Testis (tissue), 3 donors: Measurements from ENCODE around the gene GPC6. TPM values are rescaled to one million over a fixed set of nuclear protein-coding genes. Genes with fewer than 3 reads are reported as not detected.

ENCODE experiments used
- DNase-seq: peaks from one replicate; pipeline ENCODE4 v3.0.0-alpha.2; 2019
- H3K27ac ChIP-seq, 2 donors: fragments of 200-600 bp; sonication (generic); one replicate each; pipeline ENCODE4 v1.5.1; 2019
- H3K27me3 ChIP-seq: fragments of 200-600 bp; sonication (generic); one replicate; pipeline ENCODE4 v1.5.1; 2019
- H3K36me3 ChIP-seq: fragments of 200-600 bp; sonication (generic); one replicate; pipeline ENCODE4 v1.5.1; 2017; ENCODE audit warnings: low read depth; ENCODE audit errors: missing control alignments
- H3K4me1 ChIP-seq: fragments of 200-600 bp; sonication (generic); one replicate; pipeline ENCODE4 v1.5.1; 2019
- H3K4me3 ChIP-seq, 2 donors: fragments of 200-600 bp; sonication (generic); one replicate each; pipeline ENCODE4 v1.5.1; 2017 to 2019
- H3K9me3 ChIP-seq: fragments of 200-600 bp; sonication (generic); one replicate; pipeline ENCODE4 v1.5.1; 2017
- POLR2A ChIP-seq: fragments of 450-650 bp; IDR thresholded peaks from one replicate; pipeline ENCODE4 v1.6.1; 2017; ENCODE audit warnings: antibody characterized with exemption, mild to moderate bottlenecking, moderate library complexity
- WGBS, 2 donors: methylation state at CpG; one replicate each; pipeline ENCODE4 v1.1.5; 2018; 5-methylcytosine and 5-hydroxymethylcytosine counted together
- intact Hi-C: fragments of 100-400 bp; cut with DNase I; formaldehyde crosslinking; loops from one replicate; pipeline ENCODE4 v1.15.1; 2023; ENCODE audit warnings: low total_unique reads
- polyA plus RNA-seq: library from polyadenylated mRNA; stranded (reverse); fragments of 350-450 nt; fragmentation: Illumina TruSeq; extraction: RNeasy Lipid Tissue Mini Kit (QIAGEN cat#74804); gene quantifications from one replicate; pipeline ENCODE4 v1.2.3, GENCODE V29; 2014; ENCODE audit warnings: low read depth, low replicate concordance; ENCODE audit not compliant: insufficient read depth
- total RNA-seq, 2 donors: library from RNA; depleted of rRNA; stranded (reverse); fragments of >200 nt; gene quantifications; one replicate each; pipeline ENCODE4 v1.2.3, GENCODE V29; 2016
- TF ChIP-seq, protein P1 (sequence below), 3 experiments: fragments of 450-650 bp in 2 of 3; fragments of 200-600 bp in 1 of 3; sonication (generic) in 1 of 3; IDR thresholded peaks; one replicate each; pipeline ENCODE4 v1.5.1; 2016 to 2019; ENCODE audit warnings: antibody characterized with exemption in 3 of 3, mild to moderate bottlenecking in 2 of 3, moderate library complexity in 1 of 3

The GPC6 gene
- total and polyA plus RNA-seq, 3 donors from 2014 or later: 2.2 to 6.9 (median 4.3) TPM

DNA sequence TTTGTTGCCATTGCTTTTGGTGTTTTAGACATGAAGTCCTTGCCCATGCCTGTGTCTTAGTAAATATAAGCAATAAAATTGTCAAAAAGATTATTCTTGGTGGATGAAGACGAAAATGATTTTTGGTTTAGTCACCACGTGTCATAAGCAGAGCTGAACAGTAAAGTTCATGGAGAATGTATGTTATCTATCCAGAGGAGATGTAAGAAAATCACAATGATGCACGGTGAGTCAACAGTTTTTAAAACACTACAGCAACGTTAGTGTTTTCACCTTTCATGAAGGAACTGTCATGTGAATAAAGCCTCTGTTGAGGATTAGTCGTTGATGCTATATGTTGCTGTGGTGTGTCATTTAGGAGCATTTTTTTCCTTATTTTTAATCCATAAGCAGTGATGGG lies 137.6 kb downstream of the GPC6 start:
- DNase-seq: no peak
- WGBS, 2 donors: 87 to 89% methylated on average over 5 of the region's 5 CpGs

DNA sequence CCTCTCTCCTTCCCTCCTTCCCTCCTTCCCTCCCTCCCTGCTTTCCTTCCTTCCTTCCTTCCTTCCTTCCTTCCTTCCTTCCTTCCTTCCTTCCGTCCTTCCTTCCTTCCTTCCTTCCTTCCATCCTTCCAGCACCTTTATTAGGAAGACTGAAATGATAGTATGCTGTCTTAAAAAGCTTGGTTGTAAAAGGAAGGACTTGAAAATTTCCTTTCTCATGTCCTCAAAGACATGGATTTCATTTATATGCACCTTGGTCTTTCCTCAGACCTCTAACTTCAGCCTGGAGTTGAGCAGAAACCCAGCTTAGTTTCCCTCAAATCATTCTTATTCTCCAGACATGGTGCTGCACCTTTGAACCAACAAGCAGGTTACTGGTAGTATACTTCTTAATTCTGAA lies 141.7 kb downstream of the GPC6 start:
- Histone ChIP-seq H3K9me3 (no peaks in the 10 kb centered on the region), H3K27me3 (no peaks in the 10 kb centered on the region), H3K27ac (no peak overlapping the region), H3K4me1 (no peaks in the 10 kb centered on the region), H3K36me3 (no peaks in the 10 kb centered on the region), H3K4me3 (no peak overlapping the region)
- TF ChIP-seq, protein P1, sequence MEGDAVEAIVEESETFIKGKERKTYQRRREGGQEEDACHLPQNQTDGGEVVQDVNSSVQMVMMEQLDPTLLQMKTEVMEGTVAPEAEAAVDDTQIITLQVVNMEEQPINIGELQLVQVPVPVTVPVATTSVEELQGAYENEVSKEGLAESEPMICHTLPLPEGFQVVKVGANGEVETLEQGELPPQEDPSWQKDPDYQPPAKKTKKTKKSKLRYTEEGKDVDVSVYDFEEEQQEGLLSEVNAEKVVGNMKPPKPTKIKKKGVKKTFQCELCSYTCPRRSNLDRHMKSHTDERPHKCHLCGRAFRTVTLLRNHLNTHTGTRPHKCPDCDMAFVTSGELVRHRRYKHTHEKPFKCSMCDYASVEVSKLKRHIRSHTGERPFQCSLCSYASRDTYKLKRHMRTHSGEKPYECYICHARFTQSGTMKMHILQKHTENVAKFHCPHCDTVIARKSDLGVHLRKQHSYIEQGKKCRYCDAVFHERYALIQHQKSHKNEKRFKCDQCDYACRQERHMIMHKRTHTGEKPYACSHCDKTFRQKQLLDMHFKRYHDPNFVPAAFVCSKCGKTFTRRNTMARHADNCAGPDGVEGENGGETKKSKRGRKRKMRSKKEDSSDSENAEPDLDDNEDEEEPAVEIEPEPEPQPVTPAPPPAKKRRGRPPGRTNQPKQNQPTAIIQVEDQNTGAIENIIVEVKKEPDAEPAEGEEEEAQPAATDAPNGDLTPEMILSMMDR (IDR thresholded peaks at IDR 0.05): no peak
- TF ChIP-seq POLR2A: no peak
- no peak for DNase-seq
- WGBS, 2 donors: 83 to 95% methylated on average over 1 of the region's 1 CpG
- intact Hi-C loops: no loop called here

More for the DNA sequence above, 137.6 kb downstream of the GPC6 start:
- intact Hi-C loops: no loop called here
- H3K9me3 ChIP-seq: no peaks in the 10 kb centered on the region
- no peak overlapping the region for H3K4me3 ChIP-seq
- no peaks in the 10 kb centered on the region for H3K4me1 ChIP-seq
- H3K27me3 ChIP-seq: no peaks in the 10 kb centered on the region
- no peak for TF ChIP-seq POLR2A
- TF ChIP-seq, protein P1 (IDR thresholded peaks at IDR 0.05): no peak
- no peak overlapping the region for H3K27ac ChIP-seq
- H3K36me3 ChIP-seq: no peaks in the 10 kb centered on the region

DNA sequence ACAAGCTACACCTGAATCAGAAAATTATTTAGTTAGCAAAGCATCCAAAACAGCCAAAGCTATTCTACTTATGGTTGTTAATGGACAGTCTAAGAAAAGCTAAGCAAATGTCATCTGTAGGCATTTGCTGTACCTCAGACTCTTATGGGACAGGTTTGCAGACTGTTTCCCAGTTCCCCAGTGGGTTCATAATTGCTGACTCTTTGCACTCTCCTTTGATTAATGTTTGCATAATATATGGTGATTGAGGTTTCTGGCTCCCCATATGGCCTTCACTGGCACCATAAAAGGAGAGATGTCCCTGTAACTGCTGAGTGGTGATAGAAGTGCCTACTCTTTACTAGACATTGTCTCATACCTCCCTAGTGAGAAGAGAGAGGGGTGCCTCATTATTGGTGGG lies 142.1 kb downstream of the GPC6 start:
- intact Hi-C loops: no loop called here
- Histone ChIP-seq H3K4me1 (no peaks in the 10 kb centered on the region), H3K4me3 (no peak overlapping the region), H3K27me3 (no peaks in the 10 kb centered on the region), H3K9me3 (no peaks in the 10 kb centered on the region), H3K27ac (no peak overlapping the region), H3K36me3 (no peaks in the 10 kb centered on the region)
- no peak for DNase-seq
- TF ChIP-seq POLR2A: no peak
- TF ChIP-seq, protein P1 (IDR thresholded peaks at IDR 0.05): no peak

DNA sequence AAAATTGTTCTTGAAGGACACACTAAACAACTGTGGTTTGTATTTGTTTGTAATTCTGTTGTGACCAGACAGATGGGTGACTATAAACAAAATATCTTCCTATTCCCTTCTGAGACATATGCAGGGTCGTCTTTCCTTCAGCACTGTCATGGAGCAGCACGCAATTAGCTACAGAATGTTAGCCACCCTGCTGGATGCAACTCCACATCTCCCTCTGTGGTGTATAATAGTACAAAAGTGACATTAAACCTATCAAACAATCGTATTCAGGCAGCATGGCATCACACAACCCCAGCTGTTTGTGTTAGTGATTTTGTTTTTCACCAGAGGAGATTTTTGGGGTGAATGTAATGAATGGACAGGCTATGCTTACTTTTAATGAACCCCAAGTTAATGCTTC lies 146.2 kb downstream of the GPC6 start:
- no peaks in the 10 kb centered on the region for H3K36me3 ChIP-seq
- H3K4me3 ChIP-seq: no peak overlapping the region
- H3K27me3 ChIP-seq: no peaks in the 10 kb centered on the region
- intact Hi-C loops: no loop called here
- H3K27ac ChIP-seq: no peak overlapping the region
- H3K9me3 ChIP-seq: no peaks in the 10 kb centered on the region
- TF ChIP-seq, protein P1 (IDR thresholded peaks at IDR 0.05): no peak
- TF ChIP-seq POLR2A: no peak
- H3K4me1 ChIP-seq: no peaks in the 10 kb centered on the region
- 68 to 76% methylated on average over 3 of the region's 3 CpGs for WGBS, 2 donors
- DNase-seq: no peak

DNA sequence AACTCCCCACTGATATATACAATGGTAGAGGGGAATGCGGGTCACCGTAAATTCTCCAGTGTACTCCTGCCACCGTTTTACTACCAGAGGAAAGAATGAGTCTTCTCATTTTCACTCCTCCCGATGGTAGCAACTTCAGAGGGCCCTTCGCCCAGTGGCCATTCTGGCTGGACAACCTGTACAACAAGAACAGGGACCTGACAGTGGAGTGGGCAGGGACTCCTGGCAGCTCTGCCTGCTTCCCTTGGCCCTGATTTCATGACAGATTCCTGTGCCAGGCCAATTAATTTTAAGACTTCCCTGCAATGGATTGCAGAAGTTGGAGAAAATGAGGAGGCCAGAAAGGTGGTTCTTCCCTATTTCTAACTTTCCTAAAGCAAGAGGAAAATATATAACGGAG lies 148.9 kb downstream of the GPC6 start:
- no peaks in the 10 kb centered on the region for H3K4me1 ChIP-seq
- WGBS, 2 donors: 71 to 81% methylated on average over 6 of the region's 6 CpGs
- TF ChIP-seq, protein P1 (IDR thresholded peaks at IDR 0.05): no peak
- no peak for TF ChIP-seq POLR2A
- DNase-seq: no peak
- H3K36me3 ChIP-seq: no peaks in the 10 kb centered on the region
- intact Hi-C loops: no loop called here
- no peaks in the 10 kb centered on the region for H3K9me3 ChIP-seq
- no peak overlapping the region for H3K4me3 ChIP-seq
- no peak overlapping the region for H3K27ac ChIP-seq
- H3K27me3 ChIP-seq: no peaks in the 10 kb centered on the region
